H1 (cell line): Measurements from ENCODE around the gene SIK3. TPM values are rescaled to one million over a fixed set of nuclear protein-coding genes. Genes with fewer than 3 reads are reported as not detected.

ENCODE experiments used
- CTCF ChIA-PET: fragments of 300-600 bp; sonication (Branson Sonifier 250); formaldehyde crosslinking; loops from one replicate; lab custom pipeline; 2021; ENCODE audit not compliant: partially characterized antibody; lab: Charles Lee
- POLR2A ChIA-PET: fragments of 300-600 bp; sonication (Branson Sonifier 250); formaldehyde crosslinking; loops from one replicate; lab custom pipeline; 2021; ENCODE audit warnings: inconsistent platforms; ENCODE audit not compliant: partially characterized antibody; lab: Charles Lee
- DNase-seq, 2 experiments: peaks; one replicate each; pipeline versions ENCODE4 v3.0.0 to v3.0.0-alpha.2; 2010 to 2022; ENCODE audit warnings: low spot score in 2 of 2, low read depth in 1 of 2, mixed read lengths in 1 of 2
- FAIRE-seq: peaks from 2 replicates; lab custom pipeline; 2011; peaks lifted over from hg19 to GRCh38; lab: Jason Lieb, UNC
- H2AFZ ChIP-seq: 2 replicates; pipeline ENCODE4 v1.8.1; 2012; ENCODE audit warnings: low read length, inconsistent platforms
- H2AK5ac ChIP-seq: 2 replicates; pipeline ENCODE4 v1.6.1; 2013; ENCODE audit warnings: low read depth, low read length
- H2BK120ac ChIP-seq: replicated peaks from 2 replicates; pipeline ENCODE3; 2013; ENCODE audit warnings: low read depth, low read length, inconsistent platforms
- H2BK12ac ChIP-seq: 2 replicates; pipeline ENCODE4 v1.6.1; 2013; ENCODE audit warnings: low read depth, low read length
- H2BK15ac ChIP-seq: 2 replicates; pipeline ENCODE4 v1.6.1; 2013; ENCODE audit warnings: low read length
- H2BK20ac ChIP-seq: 2 replicates; pipeline ENCODE4 v1.6.1; 2013; ENCODE audit warnings: low read length
- H2BK5ac ChIP-seq: 2 replicates; pipeline ENCODE4 v1.6.1; 2013; ENCODE audit warnings: low read depth, low read length
- H3K14ac ChIP-seq: 2 replicates; pipeline ENCODE4 v1.6.1; 2013; ENCODE audit warnings: inconsistent platforms; ENCODE audit not compliant: insufficient read length
- H3K18ac ChIP-seq: 2 replicates; pipeline ENCODE4 v1.6.1; 2013; ENCODE audit warnings: low read length; ENCODE audit errors: extremely low read depth
- H3K23ac ChIP-seq: 2 replicates; pipeline ENCODE4 v1.6.1; 2013; ENCODE audit warnings: inconsistent platforms; ENCODE audit not compliant: insufficient read length
- H3K23me2 ChIP-seq: 2 replicates; pipeline ENCODE4 v1.6.1; 2013; ENCODE audit warnings: low read depth, low read length
- H3K27ac ChIP-seq: 2 replicates; pipeline ENCODE4 v1.6.1; 2011; ENCODE audit warnings: low read depth, low read length, inconsistent platforms
- H3K27me3 ChIP-seq, 4 experiments: replicated peaks in 1 of 4; 1 replicate in 1 of 4; 2 replicates in 3 of 4; pipeline versions ENCODE4 v1.6.1 to v1.8.1; 2011 to 2013; ENCODE audit warnings: low read length in 3 of 4, mild to moderate bottlenecking in 3 of 4, inconsistent platforms in 2 of 4, mixed read lengths in 2 of 4, moderate library complexity in 1 of 4; ENCODE audit not compliant: control insufficient read depth in 3 of 4, insufficient read depth in 3 of 4; ENCODE audit errors: extremely low read depth in 1 of 4
- H3K36me3 ChIP-seq, 4 experiments: 2 replicates each; pipeline versions ENCODE4 v1.6.1 to v1.8.1; 2011 to 2013; ENCODE audit warnings: mild to moderate bottlenecking in 4 of 4, low read length in 3 of 4, moderate library complexity in 2 of 4, control low read depth in 1 of 4, inconsistent platforms in 1 of 4; ENCODE audit not compliant: insufficient read depth in 4 of 4, control insufficient read depth in 2 of 4
- H3K4ac ChIP-seq: replicated peaks from 2 replicates; pipeline ENCODE3; 2013; ENCODE audit warnings: low read length, low read depth, mixed read lengths, inconsistent platforms; ENCODE audit not compliant: insufficient read length
- H3K4me1 ChIP-seq, 4 experiments: replicated peaks in 1 of 4; 1 replicate in 1 of 4; 2 replicates in 3 of 4; pipeline versions ENCODE4 v1.6.1 to v1.8.1; 2011 to 2013; ENCODE audit warnings: low read length in 3 of 4, inconsistent platforms in 2 of 4, mixed read lengths in 1 of 4; ENCODE audit not compliant: insufficient read depth in 4 of 4, control insufficient read depth in 3 of 4
- H3K4me2 ChIP-seq, 2 experiments: 2 replicates each; pipeline versions ENCODE4 v1.6.1 to v1.8.1; 2011 to 2013; ENCODE audit warnings: low read depth in 2 of 2, low read length in 2 of 2, control low read depth in 1 of 2, inconsistent platforms in 1 of 2, mild to moderate bottlenecking in 1 of 2; ENCODE audit not compliant: insufficient read depth in 1 of 2
- H3K4me3 ChIP-seq, 4 experiments: fragments of 200-600, 300-600 bp in 1 of 4; sonication (generic), shearing (Covaris generic), sonication (Bioruptor Twin) in 1 of 4; 2 replicates each; pipeline versions ENCODE4 v1.5.1 to v1.8.1; 2011 to 2016; ENCODE audit warnings: low read length in 4 of 4, low read depth in 3 of 4, control low read depth in 2 of 4, inconsistent platforms in 2 of 4, mild to moderate bottlenecking in 2 of 4, mixed read lengths in 1 of 4, moderate library complexity in 1 of 4; ENCODE audit not compliant: insufficient read depth in 2 of 4; ENCODE audit errors: extremely low read depth in 1 of 4
- H3K56ac ChIP-seq: replicated peaks from 2 replicates; pipeline ENCODE3; 2013; ENCODE audit warnings: low read depth, mild to moderate bottlenecking, mixed read lengths, low read length, inconsistent platforms; ENCODE audit not compliant: insufficient read length
- H3K79me1 ChIP-seq: 2 replicates; pipeline ENCODE4 v1.6.1; 2013; ENCODE audit warnings: low read depth, low read length, control low read depth
- H3K79me2 ChIP-seq, 2 experiments: 2 replicates each; pipeline versions ENCODE4 v1.6.1 to v1.8.1; 2012 to 2013; ENCODE audit warnings: low read length in 2 of 2, mild to moderate bottlenecking in 2 of 2, inconsistent platforms in 1 of 2; ENCODE audit not compliant: insufficient read depth in 2 of 2, control insufficient read depth in 1 of 2
- H3K9ac ChIP-seq, 4 experiments: replicated peaks in 1 of 4; 1 replicate in 1 of 4; 2 replicates in 3 of 4; pipeline versions ENCODE4 v1.6.1 to v1.8.1; 2011 to 2013; ENCODE audit warnings: low read depth in 3 of 4, low read length in 3 of 4, control low read depth in 2 of 4, mild to moderate bottlenecking in 2 of 4, moderate library complexity in 2 of 4, inconsistent platforms in 1 of 4; ENCODE audit errors: extremely low read depth in 1 of 4
- H3K9me3 ChIP-seq, 2 experiments: 2 replicates each; pipeline versions ENCODE4 v1.6.1 to v1.8.1; 2012 to 2013; ENCODE audit warnings: mild to moderate bottlenecking in 2 of 2, moderate library complexity in 2 of 2, control low read depth in 1 of 2, inconsistent platforms in 1 of 2, low read depth in 1 of 2, low read length in 1 of 2, mixed read lengths in 1 of 2; ENCODE audit not compliant: insufficient read depth in 2 of 2
- H4K20me1 ChIP-seq, 2 experiments: replicated peaks in 1 of 2; 2 replicates each; pipeline versions ENCODE3 to v1.8.1; 2011 to 2013; ENCODE audit warnings: inconsistent platforms in 2 of 2, low read length in 2 of 2, mild to moderate bottlenecking in 1 of 2; ENCODE audit not compliant: insufficient read depth in 2 of 2, control insufficient read depth in 1 of 2
- H4K5ac ChIP-seq: 2 replicates; pipeline ENCODE4 v1.6.1; 2013; ENCODE audit warnings: low read length, low read depth, mixed read lengths, inconsistent platforms; ENCODE audit not compliant: insufficient read length
- H4K8ac ChIP-seq: 2 replicates; pipeline ENCODE4 v1.8.0; 2013; ENCODE audit warnings: mild to moderate bottlenecking, moderate library complexity, low read length, inconsistent platforms; ENCODE audit not compliant: insufficient read depth; ENCODE audit errors: extremely low read depth
- H4K91ac ChIP-seq: replicated peaks from 2 replicates; pipeline ENCODE3; 2013; ENCODE audit warnings: low read length, mixed read lengths, inconsistent platforms; ENCODE audit not compliant: insufficient read length
- BCL11A ChIP-seq, 2 experiments: IDR thresholded peaks; one replicate each; pipeline ENCODE4 v1.6.1; 2011; ENCODE audit warnings: low read depth in 2 of 2, low read length in 2 of 2, mild to moderate bottlenecking in 2 of 2
- CHD1 ChIP-seq: IDR thresholded peaks from 2 replicates; pipeline ENCODE4 v1.6.1; 2012; ENCODE audit warnings: low read depth, low read length, improper control_type of control experiment
- EZH2 ChIP-seq: fragments of 200-600 bp; sonication (generic); IDR thresholded peaks from 2 replicates; pipeline ENCODE4 v1.7.1; 2012; ENCODE audit warnings: low read depth, mild to moderate bottlenecking, moderate library complexity, low read length, inconsistent platforms; ENCODE audit not compliant: severe bottlenecking
- GTF2F1 ChIP-seq: IDR thresholded peaks from 2 replicates; pipeline ENCODE4 v1.6.1; 2012; ENCODE audit warnings: low read depth, low read length, improper control_type of control experiment, borderline replicate concordance
- JUN ChIP-seq: IDR thresholded peaks from 2 replicates; pipeline ENCODE4 v1.6.1; 2011; ENCODE audit warnings: low read depth, mild to moderate bottlenecking, improper control_type of control experiment, low read length
- RAD21 ChIP-seq, 2 experiments: IDR thresholded peaks in 1 of 2; conservative IDR thresholded peaks in 1 of 2; 2 replicates each; pipeline ENCODE4 v1.6.1; 2011; ENCODE audit warnings: low read depth in 2 of 2, low read length in 2 of 2, improper control_type of control experiment in 1 of 2, inconsistent platforms in 1 of 2, mild to moderate bottlenecking in 1 of 2, moderate library complexity in 1 of 2
- RBBP5 ChIP-seq: IDR thresholded peaks from 2 replicates; pipeline ENCODE4 v1.7.1; 2012; ENCODE audit warnings: low read depth, mild to moderate bottlenecking, inconsistent platforms, low read length, moderate library complexity, borderline replicate concordance
- SIX5 ChIP-seq: IDR thresholded peaks from 2 replicates; pipeline ENCODE4 v1.6.1; 2011; ENCODE audit warnings: mild to moderate bottlenecking, low read depth, low read length
- SUZ12 ChIP-seq: fragments of 200-600 bp; sonication (generic); IDR thresholded peaks from 2 replicates; pipeline ENCODE4 v1.6.1; 2012; ENCODE audit warnings: mild to moderate bottlenecking, inconsistent platforms, low read length, moderate library complexity, mixed read lengths
- YY1 ChIP-seq: IDR thresholded peaks from 2 replicates; pipeline ENCODE4 v1.6.1; 2011; ENCODE audit warnings: low read depth, mild to moderate bottlenecking, low read length
- ZNF274 ChIP-seq: IDR thresholded peaks from 2 replicates; pipeline ENCODE4 v1.7.0; 2012; ENCODE audit warnings: low read length, borderline replicate concordance; ENCODE audit errors: extremely low read depth
- WGBS, 2 experiments: shearing (Covaris generic) in 1 of 2; methylation state at CpG; one replicate each; pipeline versions ENCODE4 v1.1.6 to v1.1.7; 2013 to 2015; ENCODE audit warnings: low lambda C conversion rate in 2 of 2, mixed read lengths in 2 of 2, inconsistent platforms in 1 of 2, low coverage in 1 of 2, missing lambda C conversion rate in 1 of 2; ENCODE audit not compliant: insufficient replicate concordance in 2 of 2, insufficient coverage in 1 of 2, insufficient read length in 1 of 2; ENCODE audit errors: extremely low coverage in 1 of 2, missing lambda C conversion rate in 1 of 2; 5-methylcytosine and 5-hydroxymethylcytosine counted together
- polyA plus RNA-seq, 7 experiments: library from polyadenylated mRNA; depleted of rRNA in 3 of 7; stranded (reverse) in 5 of 7; unstranded in 2 of 7; fragments of >200 nt in 5 of 7; fragments of 200-250 nt in 2 of 7; gene quantifications; 1 replicate in 5 of 7; 2 replicates in 1 of 7; 4 replicates in 1 of 7; pipeline versions ENCODE4 v1.2.1 to v1.2.3, GENCODE V29; 2011 to 2013; ENCODE audit warnings: missing spikeins in 2 of 7, mixed read lengths in 2 of 7
- total RNA-seq: library from RNA; stranded (reverse); fragmentation: NEBNext Ultra II Directional; extraction: Animal tissue kit (Norgen Biotek cat#: 25700); gene quantifications from 2 replicates; pipeline ENCODE4 v1.2.1, GENCODE V29; 2021
- TF ChIP-seq, protein P1 (sequence below): IDR thresholded peaks from 2 replicates; pipeline ENCODE4 v1.6.1; 2011; ENCODE audit warnings: low read depth, mild to moderate bottlenecking, low read length; ENCODE audit not compliant: insufficient read depth

SIK3 gene
- total and polyA plus RNA-seq, 2 of the 8 experiments (the other 6 are each of a cell fraction or from before 2014, with no cell fraction given) = 19.9 to 32.1 TPM

DNA sequence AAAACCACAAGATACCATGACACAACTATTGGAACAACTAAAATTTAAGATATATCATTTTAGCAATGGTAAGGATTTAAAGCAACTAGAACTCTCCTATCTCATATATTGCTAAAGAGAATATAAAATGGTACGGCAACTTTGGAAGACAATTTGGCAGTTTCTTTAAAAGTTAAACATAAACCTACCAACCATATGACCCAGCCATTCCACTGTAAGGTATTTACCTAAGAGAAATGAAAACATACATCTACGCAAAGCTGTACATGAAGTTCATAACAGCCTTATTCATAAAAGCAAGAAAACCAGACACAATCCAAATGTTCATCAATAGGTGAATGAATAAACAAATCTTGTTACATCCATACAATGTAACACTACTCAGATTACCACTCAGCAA is 31.3 kb downstream of the SIK3 start:
- Histone ChIP-seq H2BK15ac (no peak overlapping the region), H2AFZ (no peak overlapping the region), H3K4me1 (peaks cover 0 to 4% (median 3%) of the 10 kb centered on the region in 4 experiments; a peak in 2 of 7 replicates), H3K9me3 (no peaks in the 10 kb centered on the region), H4K8ac (no peak overlapping the region), H3K36me3 (no peaks in the 10 kb centered on the region), H2AK5ac (no peak overlapping the region), H3K27me3 (no peaks in the 10 kb centered on the region), H3K9ac (no peak overlapping the region), H3K14ac (no peak overlapping the region), H2BK12ac (no peak overlapping the region), H3K4me2 (no peak overlapping the region), H4K91ac (no peak overlapping the region), H4K5ac (no peak overlapping the region), H3K23me2 (no peaks in the 10 kb centered on the region), H3K23ac (no peak overlapping the region), H3K4me3 (no peak overlapping the region), H3K79me2 (peaks cover 0 to 82% of the 10 kb centered on the region in 2 experiments; a peak in 3 of 4 replicates), H2BK120ac (no peak overlapping the region), H3K56ac (no peak overlapping the region), H3K4ac (no peak overlapping the region), H4K20me1 (peaks cover 0 to 1% of the 10 kb centered on the region in 2 experiments), H2BK5ac (no peak overlapping the region), H3K27ac (no peak overlapping the region), H2BK20ac (no peak overlapping the region), H3K79me1 (no peaks in the 10 kb centered on the region), H3K18ac (no peak overlapping the region)
- WGBS, 2 experiments = 100% methylated on average over 2 of the region's 2 CpGs; no CpG with 5 or more reads in 1 of the 2 experiments
- no peak for DNase-seq
- CTCF ChIA-PET = interaction anchor here (1.3 to 1.5 kb wide), 2 partner anchors 10 to 39 kb away, joined by 3 read pairs; no protein-coding TSS in a partner anchor
- no peak for FAIRE-seq
- POLR2A ChIA-PET = interaction anchor here (1.2 kb wide), 1 partner anchor 73 kb away, joined by 3 read pairs; no protein-coding TSS in a partner anchor
- TF ChIP-seq, protein P1, sequence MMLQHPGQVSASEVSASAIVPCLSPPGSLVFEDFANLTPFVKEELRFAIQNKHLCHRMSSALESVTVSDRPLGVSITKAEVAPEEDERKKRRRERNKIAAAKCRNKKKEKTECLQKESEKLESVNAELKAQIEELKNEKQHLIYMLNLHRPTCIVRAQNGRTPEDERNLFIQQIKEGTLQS = no peak
- TF ChIP-seq RBBP5 = no peak
- TF ChIP-seq EZH2 = no peak
- no peak for TF ChIP-seq CHD1
- TF ChIP-seq BCL11A (IDR thresholded peaks at IDR 0.05; ENCODE audit: low read depth in 2 of 2, low read length in 2 of 2) = no peak
- no peak for TF ChIP-seq YY1
- no peak for TF ChIP-seq SUZ12
- no peak for TF ChIP-seq ZNF274
- TF ChIP-seq GTF2F1 = no peak
- no peak for TF ChIP-seq JUN
- no peak for TF ChIP-seq SIX5
- TF ChIP-seq RAD21 (IDR thresholded peaks at IDR 0.05 in 1 of 2, conservative IDR thresholded peaks at IDR 0.05 in 1 of 2; ENCODE audit: low read depth in 2 of 2, low read length in 2 of 2) = no peak
